ENCODE results near the gene ENTR1. TPM values are rescaled to one million over a fixed set of nuclear protein-coding genes. Genes with fewer than 3 reads are reported as not detected.

ENTR1 gene
- total RNA-seq, 3 donors from 2014 or later: 27.8 to 47.6 (median 33.2) TPM

DNA sequence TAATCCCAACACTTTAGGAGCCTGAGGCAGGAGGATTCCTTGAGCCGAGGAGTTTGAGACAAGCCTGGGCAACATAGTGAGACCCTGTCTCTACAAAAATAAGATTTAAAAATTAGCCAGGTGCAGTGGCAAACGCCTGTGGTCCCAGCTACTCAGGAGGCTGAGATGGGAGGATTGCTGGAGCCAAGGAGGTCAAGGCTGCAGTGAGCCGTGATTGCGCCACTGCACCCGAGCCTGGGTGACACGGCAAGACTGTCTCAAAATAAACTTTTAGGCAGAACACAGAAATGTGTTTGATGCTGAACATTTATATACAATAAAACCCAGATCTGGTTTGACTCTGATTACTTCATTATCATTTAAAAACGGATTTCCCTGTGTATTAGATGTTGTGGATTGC lies 4.9 kb downstream of the ENTR1 start:
- intact Hi-C loops (cut with DNase I, micrococcal nuclease): no loop called here
- Histone ChIP-seq H3K36me3 (ENCODE audit: low read depth) (peaks cover 4% of the 10 kb centered on the region), H3K9me3 (no peaks in the 10 kb centered on the region), H3K4me3 (no peak overlapping the region), H3K4me1 (ENCODE audit: low read depth) (peaks cover 16% of the 10 kb centered on the region)
- DNase-seq: no peak
- TF ChIP-seq CTCF (IDR thresholded peaks at IDR 0.05): no peak
- no peak for ATAC-seq

DNA sequence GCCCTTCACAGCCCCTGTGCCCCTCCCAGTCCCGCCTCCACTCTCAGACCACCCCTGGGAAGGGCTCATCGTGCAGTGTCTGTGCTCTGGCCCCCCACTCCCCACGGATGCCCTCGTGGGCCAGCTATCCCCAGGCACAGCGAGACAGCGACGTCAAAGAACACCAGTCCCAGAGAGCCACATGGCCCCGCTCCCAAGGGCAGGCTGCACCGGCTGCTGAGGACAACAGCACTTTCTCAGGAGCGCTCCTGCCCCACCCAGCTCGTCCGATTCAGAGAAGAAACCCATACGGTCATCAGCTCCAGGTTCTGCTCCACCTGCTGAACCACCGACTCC lies 5.6 kb downstream of the ENTR1 start:
- DNase-seq: no peak
- no peaks in the 10 kb centered on the region for H3K9me3 ChIP-seq
- H3K36me3 ChIP-seq (ENCODE audit: low read depth): peaks cover 4% of the 10 kb centered on the region
- no peak for TF ChIP-seq CTCF (IDR thresholded peaks at IDR 0.05)
- H3K4me1 ChIP-seq (ENCODE audit: low read depth): peaks cover 19% of the 10 kb centered on the region
- intact Hi-C loops (cut with DNase I, micrococcal nuclease): no loop called here
- no peak for ATAC-seq
- no peak overlapping the region for H3K4me3 ChIP-seq

- no peak for TF ChIP-seq CTCF (IDR thresholded peaks at IDR 0.05)
- H3K4me3 ChIP-seq: no peak overlapping the region
- peaks cover 16% of the 10 kb centered on the region for H3K4me1 ChIP-seq (ENCODE audit: low read depth)
- ATAC-seq: no peak
- no peak for DNase-seq
- intact Hi-C loops (cut with DNase I, micrococcal nuclease): no loop called here
- peaks cover 4% of the 10 kb centered on the region for H3K36me3 ChIP-seq (ENCODE audit: low read depth)
- no peaks in the 10 kb centered on the region for H3K9me3 ChIP-seq
Measured at GRCh38 chr9:136403915-136404800, 6.3 kb downstream of the ENTR1 start.

DNA sequence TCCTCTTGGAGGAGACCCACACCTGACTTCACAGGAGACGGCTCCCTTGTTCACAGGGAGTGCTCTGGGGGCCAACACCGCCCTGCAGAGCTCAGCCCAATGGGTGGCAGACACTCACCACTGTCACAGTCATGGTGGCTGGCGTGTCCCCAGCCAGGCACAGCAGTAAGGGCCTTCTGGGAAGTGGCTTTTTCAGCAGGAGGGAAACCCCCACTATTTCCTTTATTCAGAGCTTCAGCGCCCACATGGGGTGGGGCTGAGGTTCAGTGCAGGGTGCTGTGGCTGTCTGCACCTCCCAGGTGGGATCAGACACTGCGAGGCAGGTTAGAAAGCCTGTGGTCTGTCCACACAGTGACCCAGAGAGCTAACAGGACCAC lies 6.9 kb downstream of the ENTR1 start:
- ATAC-seq (peak; percentile 47), DNase-seq (peak in 2 of 3 donors; percentile 38 to 47)
- intact Hi-C loops (cut with DNase I, micrococcal nuclease): no loop called here
- H3K36me3 ChIP-seq (ENCODE audit: low read depth): peaks cover 4% of the 10 kb centered on the region
- no peak for TF ChIP-seq CTCF (IDR thresholded peaks at IDR 0.05)
- H3K4me1 ChIP-seq (ENCODE audit: low read depth): peaks cover 18% of the 10 kb centered on the region
- H3K9me3 ChIP-seq: no peaks in the 10 kb centered on the region
- no peak overlapping the region for H3K4me3 ChIP-seq

- intact Hi-C loops (cut with DNase I, micrococcal nuclease): no loop called here
- H3K9me3 ChIP-seq: no peaks in the 10 kb centered on the region
- DNase-seq: no peak
- peaks cover 18% of the 10 kb centered on the region for H3K4me1 ChIP-seq (ENCODE audit: low read depth)
- no peak for TF ChIP-seq CTCF (IDR thresholded peaks at IDR 0.05)
- H3K36me3 ChIP-seq (ENCODE audit: low read depth): peaks cover 3% of the 10 kb centered on the region
- H3K4me3 ChIP-seq: no peak overlapping the region
- ATAC-seq: no peak
Measured at GRCh38 chr9:136402067-136402466, 8.3 kb downstream of the ENTR1 start.
